Measurements from ENCODE around the gene LRRC1.
"Not testable (repeated sequence)": the region's sequence is repeated elsewhere in the genome, so short reads cannot be mapped to it uniquely, and the experiment has no call there.

LRRC1 gene

GRCh38 chr6:53793318-53794136, 1.3 kb upstream of the LRRC1 start:
- peak in 4 of 5 experiments; percentile 5 to 72 (median 16) for DNase-seq

- DNase-seq = peak in 4 of 5 experiments; percentile 18 to 85 (median 50)
Observed at GRCh38 chr6:53794137-53794719, 577 bp upstream of the LRRC1 start.

GRCh38 chr6:53795340-53795701, 516 bp downstream of the LRRC1 start:
- peak in 1 of 5 experiments; percentile 2 for DNase-seq

- peak in 2 of 5 experiments; percentile 2 to 15 for DNase-seq
Observed at GRCh38 chr6:53795702-53796450, 1.1 kb downstream of the LRRC1 start.

- DNase-seq = no peak
Observed at GRCh38 chr6:53796451-53796780, 1.6 kb downstream of the LRRC1 start.

GRCh38 chr6:53796791-53797190, 2.0 kb downstream of the LRRC1 start:
- DNase-seq = no peak

- DNase-seq = no peak
Observed at GRCh38 chr6:53797304-53797703, 2.5 kb downstream of the LRRC1 start.

GRCh38 chr6:53799340-53799739, 4.5 kb downstream of the LRRC1 start:
- DNase-seq = no peak

GRCh38 chr6:53801022-53801421, 6.2 kb downstream of the LRRC1 start:
- no peak for DNase-seq

GRCh38 chr6:53802582-53802981, 7.8 kb downstream of the LRRC1 start:
- DNase-seq = no peak

GRCh38 chr6:53803081-53803860, 8.5 kb downstream of the LRRC1 start:
- no peak for DNase-seq

GRCh38 chr6:53805016-53805415, 10.2 kb downstream of the LRRC1 start:
- no peak for DNase-seq

- peak in 1 of 5 experiments; percentile 30 for DNase-seq
Observed at GRCh38 chr6:53805725-53806124, 10.9 kb downstream of the LRRC1 start.

- DNase-seq = not testable (repeated sequence)
Observed at GRCh38 chr6:53807606-53808005, 12.8 kb downstream of the LRRC1 start.

- DNase-seq = no peak
Observed at GRCh38 chr6:53808302-53808881, 13.6 kb downstream of the LRRC1 start.

GRCh38 chr6:53809691-53810090, 14.9 kb downstream of the LRRC1 start:
- no peak for DNase-seq

- DNase-seq = peak in 1 of 5 experiments; percentile 22
Observed at GRCh38 chr6:53811082-53811481, 16.3 kb downstream of the LRRC1 start.

GRCh38 chr6:53811746-53812145, 16.9 kb downstream of the LRRC1 start:
- DNase-seq = no peak

GRCh38 chr6:53813096-53813495, 18.3 kb downstream of the LRRC1 start:
- DNase-seq = no peak

- DNase-seq = no peak
Observed at GRCh38 chr6:53813801-53814200, 19.0 kb downstream of the LRRC1 start.

GRCh38 chr6:53814353-53814752, 19.5 kb downstream of the LRRC1 start:
- DNase-seq = no peak

GRCh38 chr6:53815381-53816119, 20.7 kb downstream of the LRRC1 start:
- no peak for DNase-seq
